ENCODE measurements around the gene TUBA4A. TPM values are rescaled to one million over a fixed set of nuclear protein-coding genes. Genes with fewer than 3 reads are reported as not detected.
A peak's percentile ranks its signal among the peaks of the same experiment; 100 is the strongest.

Gene TUBA4A
- total RNA-seq, 1 donor from 2014 or later: 18.0 TPM

DNA sequence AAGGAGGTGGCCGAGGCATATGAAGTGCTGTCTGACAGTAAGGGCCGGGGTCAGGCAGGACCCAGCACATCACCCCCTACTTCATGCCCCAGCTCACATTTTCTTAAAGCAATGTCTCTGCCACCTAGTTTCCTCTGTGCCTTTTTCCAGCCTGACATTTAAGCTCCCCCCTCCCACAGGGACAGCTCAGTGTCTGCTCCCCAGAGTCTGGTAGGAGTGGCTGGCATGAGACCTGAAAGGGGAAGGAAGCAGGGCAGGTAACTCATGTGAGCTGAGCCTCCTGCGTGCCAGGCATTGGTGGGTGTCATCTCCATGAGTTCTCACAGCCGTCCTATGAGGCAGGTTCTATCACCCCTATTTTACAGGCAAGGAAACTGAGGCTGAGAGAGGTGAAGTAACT, 26.9 kb upstream of the TUBA4A start:
- Histone ChIP-seq H3K4me2 (ENCODE audit: low read length) (peak overlapping the region; percentile 100), H3K27me3 (ENCODE audit: insufficient read depth, low read length) (no peaks in the 10 kb centered on the region), H2AFZ (ENCODE audit: low read depth, low read length) (no peak overlapping the region), H3K9ac (ENCODE audit: low read length) (peak overlapping the region; percentile 92), H3K36me3 (ENCODE audit: insufficient read depth, low read length) (no peaks in the 10 kb centered on the region), H4K20me1 (ENCODE audit: insufficient read depth, low read length) (peaks cover 4% of the 10 kb centered on the region), H3K4me3 (ENCODE audit: insufficient read depth, low read depth, low read length) (no peak overlapping the region), H3K27ac (ENCODE audit: low read depth, low read length) (peak overlapping the region; percentile 92), H3K79me2 (ENCODE audit: insufficient read depth, low read length) (peaks cover 13% of the 10 kb centered on the region), H3K9me3 (ENCODE audit: insufficient read depth, low read depth, low read length) (no peaks in the 10 kb centered on the region), H3K4me1 (ENCODE audit: insufficient read depth, low read length) (peaks cover 27% of the 10 kb centered on the region)
- peaks cover 13% of the 10 kb centered on the region for H3K36me3 Mint-ChIP-seq (ENCODE audit: low read depth, unreplicated experiment)
- TF ChIP-seq, protein P1, sequence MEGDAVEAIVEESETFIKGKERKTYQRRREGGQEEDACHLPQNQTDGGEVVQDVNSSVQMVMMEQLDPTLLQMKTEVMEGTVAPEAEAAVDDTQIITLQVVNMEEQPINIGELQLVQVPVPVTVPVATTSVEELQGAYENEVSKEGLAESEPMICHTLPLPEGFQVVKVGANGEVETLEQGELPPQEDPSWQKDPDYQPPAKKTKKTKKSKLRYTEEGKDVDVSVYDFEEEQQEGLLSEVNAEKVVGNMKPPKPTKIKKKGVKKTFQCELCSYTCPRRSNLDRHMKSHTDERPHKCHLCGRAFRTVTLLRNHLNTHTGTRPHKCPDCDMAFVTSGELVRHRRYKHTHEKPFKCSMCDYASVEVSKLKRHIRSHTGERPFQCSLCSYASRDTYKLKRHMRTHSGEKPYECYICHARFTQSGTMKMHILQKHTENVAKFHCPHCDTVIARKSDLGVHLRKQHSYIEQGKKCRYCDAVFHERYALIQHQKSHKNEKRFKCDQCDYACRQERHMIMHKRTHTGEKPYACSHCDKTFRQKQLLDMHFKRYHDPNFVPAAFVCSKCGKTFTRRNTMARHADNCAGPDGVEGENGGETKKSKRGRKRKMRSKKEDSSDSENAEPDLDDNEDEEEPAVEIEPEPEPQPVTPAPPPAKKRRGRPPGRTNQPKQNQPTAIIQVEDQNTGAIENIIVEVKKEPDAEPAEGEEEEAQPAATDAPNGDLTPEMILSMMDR (IDR thresholded peaks at IDR 0.05; ENCODE audit: insufficient read depth, low read depth, low read length): no peak
- no peak for FAIRE-seq
- peak overlapping the region; percentile 95 for H3K27ac Mint-ChIP-seq (ENCODE audit: unreplicated experiment)
- peaks cover 38% of the 10 kb centered on the region for H3K4me1 Mint-ChIP-seq (ENCODE audit: low read depth, unreplicated experiment)
- H3K9me3 Mint-ChIP-seq (ENCODE audit: unreplicated experiment): no peaks in the 10 kb centered on the region
- H3K27me3 Mint-ChIP-seq (ENCODE audit: low read depth, unreplicated experiment): no peaks in the 10 kb centered on the region
- no peak for DNase-seq (ENCODE audit: low read depth)
- peak overlapping the region; percentile 89 for H3K4me3 Mint-ChIP-seq (ENCODE audit: unreplicated experiment)

DNA sequence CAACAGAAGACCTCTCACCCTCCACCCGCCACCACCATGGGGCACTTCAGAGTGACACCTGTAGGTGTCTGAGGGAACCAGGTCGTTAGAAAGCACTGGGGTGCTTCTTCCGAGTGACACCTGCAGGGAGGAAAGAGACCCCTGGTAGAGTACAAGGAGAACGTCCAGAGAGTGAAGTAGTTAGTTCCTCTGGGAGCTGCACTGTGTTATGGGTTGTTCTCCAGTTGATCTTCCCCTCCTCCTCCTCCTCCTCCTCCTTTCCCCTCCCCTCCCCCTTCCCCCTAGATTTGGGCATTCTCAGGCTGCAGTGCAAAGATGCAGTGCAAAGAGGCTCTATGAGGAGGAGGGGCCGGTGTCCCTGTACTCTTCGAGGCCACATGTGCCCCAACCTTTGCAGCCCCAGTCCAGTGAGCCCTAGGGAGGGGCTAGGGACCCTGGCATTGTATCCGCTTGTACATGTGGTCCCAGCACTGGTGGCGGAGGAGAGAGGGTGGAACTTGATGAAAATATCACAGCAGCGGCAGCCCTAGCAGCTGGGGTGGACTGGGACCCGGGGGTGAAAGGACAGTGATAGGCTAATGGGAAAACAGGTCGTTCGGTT, 26.3 kb upstream of the TUBA4A start:
- peaks cover 24% of the 10 kb centered on the region for H3K4me1 ChIP-seq (ENCODE audit: insufficient read depth, low read length)
- Mint-ChIP-seq H3K27ac (ENCODE audit: unreplicated experiment) (peak overlapping the region; percentile 95), H3K36me3 (ENCODE audit: low read depth, unreplicated experiment) (peaks cover 13% of the 10 kb centered on the region), H3K4me1 (ENCODE audit: low read depth, unreplicated experiment) (peaks cover 34% of the 10 kb centered on the region), H3K9me3 (ENCODE audit: unreplicated experiment) (no peaks in the 10 kb centered on the region), H3K27me3 (ENCODE audit: low read depth, unreplicated experiment) (no peaks in the 10 kb centered on the region), H3K4me3 (ENCODE audit: unreplicated experiment) (peak overlapping the region; percentile 89)
- TF ChIP-seq, protein P1 (IDR thresholded peaks at IDR 0.05; ENCODE audit: insufficient read depth, low read depth, low read length): no peak
- TF ChIP-seq EZH2 (IDR thresholded peaks at IDR 0.05; ENCODE audit: insufficient read depth, low read length): no peak
- FAIRE-seq: no peak
- peak overlapping the region; percentile 74 for H3K4me3 ChIP-seq (ENCODE audit: insufficient read depth, low read depth, low read length)
- H3K79me2 ChIP-seq (ENCODE audit: insufficient read depth, low read length): peaks cover 13% of the 10 kb centered on the region
- H3K27ac ChIP-seq (ENCODE audit: low read depth, low read length): peak overlapping the region; percentile 92
- H3K36me3 ChIP-seq (ENCODE audit: insufficient read depth, low read length): no peaks in the 10 kb centered on the region
- peak overlapping the region; percentile 92 for H3K9ac ChIP-seq (ENCODE audit: low read length)
- H3K4me2 ChIP-seq (ENCODE audit: low read length): peak overlapping the region; percentile 100
- peaks cover 4% of the 10 kb centered on the region for H4K20me1 ChIP-seq (ENCODE audit: insufficient read depth, low read length)
- H2AFZ ChIP-seq (ENCODE audit: low read depth, low read length): peak overlapping the region; percentile 69
- no peaks in the 10 kb centered on the region for H3K27me3 ChIP-seq (ENCODE audit: insufficient read depth, low read length)
- no peaks in the 10 kb centered on the region for H3K9me3 ChIP-seq (ENCODE audit: insufficient read depth, low read depth, low read length)
- DNase-seq (ENCODE audit: low read depth): no peak

All from astrocyte (in vitro differentiated cells and primary cell).